ENCODE data around the gene ANXA11. TPM values are rescaled to one million over a fixed set of nuclear protein-coding genes. Genes with fewer than 3 reads are reported as not detected.

Gene ANXA11
- total RNA-seq, 6 donors from 2014 or later: 108 to 327 (median 194) TPM

GRCh38 chr10:80167471-80168161 lies 37.7 kb downstream of the ANXA11 start:
- Histone ChIP-seq H3K27me3 (no peaks in the 10 kb centered on the region), H3K4me3 (no peak overlapping the region), H3K36me3 (peaks cover 8 to 85% (median 50%) of the 10 kb centered on the region in 4 donors), H3K27ac (peak overlapping the region in 2 of 4 donors; percentile 7 to 19), H3K9me3 (no peaks in the 10 kb centered on the region), H3K4me1 (peaks cover 35 to 72% (median 47%) of the 10 kb centered on the region in 4 donors)
- DNase-seq (peak in 1 of 2 donors; percentile 17), ATAC-seq (ENCODE audit: low FRiP score in 2 of 2) (no peak)
- TF ChIP-seq POLR2AphosphoS5 (IDR thresholded peaks at IDR 0.05) (no peak), CTCF (IDR thresholded peaks at IDR 0.05) (no peak), POLR2A (IDR thresholded peaks at IDR 0.05) (no peak), EP300 (IDR thresholded peaks at IDR 0.05) (no peak)
- WGBS, 2 donors: 85 to 91% methylated on average over 8 of the region's 8 CpGs

- H3K27ac ChIP-seq: peak overlapping the region in 3 of 4 donors; percentile 13 to 53 (median 19)
- 90 to 94% methylated on average over 20 to 28 of the region's 28 CpGs for WGBS, 2 donors
- no peaks in the 10 kb centered on the region for H3K27me3 ChIP-seq
- ATAC-seq (ENCODE audit: low FRiP score in 2 of 2): no peak
- peak in 1 of 2 donors; percentile 73 for DNase-seq
- H3K4me1 ChIP-seq: peaks cover 28 to 64% (median 39%) of the 10 kb centered on the region in 4 donors
- H3K9me3 ChIP-seq: no peaks in the 10 kb centered on the region
- no peak overlapping the region for H3K4me3 ChIP-seq
- peaks cover 14 to 85% (median 55%) of the 10 kb centered on the region in 4 donors for H3K36me3 ChIP-seq
- no peak for TF ChIP-seq POLR2A (IDR thresholded peaks at IDR 0.05)
- TF ChIP-seq CTCF (IDR thresholded peaks at IDR 0.05): no peak
- TF ChIP-seq POLR2AphosphoS5 (IDR thresholded peaks at IDR 0.05): no peak
- no peak for TF ChIP-seq EP300 (IDR thresholded peaks at IDR 0.05)
These were observed 38.5 kb downstream of the ANXA11 start for GRCh38 chr10:80166581-80167470.

- H3K27ac ChIP-seq: peak overlapping the region in 2 of 4 donors; percentile 38 to 65
- no peak for DNase-seq
- no peak for ATAC-seq (ENCODE audit: low FRiP score in 2 of 2)
- WGBS, 2 donors: 97 to 100% methylated on average over 4 to 7 of the region's 7 CpGs
- peaks cover 20 to 87% (median 59%) of the 10 kb centered on the region in 4 donors for H3K36me3 ChIP-seq
- no peaks in the 10 kb centered on the region for H3K9me3 ChIP-seq
- TF ChIP-seq EP300 (IDR thresholded peaks at IDR 0.05) (no peak), CTCF (IDR thresholded peaks at IDR 0.05) (no peak), POLR2A (IDR thresholded peaks at IDR 0.05) (no peak), POLR2AphosphoS5 (IDR thresholded peaks at IDR 0.05) (no peak)
- H3K4me3 ChIP-seq: no peak overlapping the region
- no peaks in the 10 kb centered on the region for H3K27me3 ChIP-seq
- H3K4me1 ChIP-seq: peaks cover 16 to 49% (median 29%) of the 10 kb centered on the region in 4 donors
These were observed 40.2 kb downstream of the ANXA11 start for GRCh38 chr10:80165173-80165572.

- H3K9me3 ChIP-seq: no peaks in the 10 kb centered on the region
- DNase-seq (no peak), ATAC-seq (ENCODE audit: low FRiP score in 2 of 2) (no peak)
- no peak for TF ChIP-seq POLR2A (IDR thresholded peaks at IDR 0.05)
- TF ChIP-seq CTCF (IDR thresholded peaks at IDR 0.05): no peak
- no peak for TF ChIP-seq EP300 (IDR thresholded peaks at IDR 0.05)
- TF ChIP-seq POLR2AphosphoS5 (IDR thresholded peaks at IDR 0.05): no peak
- H3K27ac ChIP-seq: peak overlapping the region in 2 of 4 donors; percentile 38 to 65
- no peak overlapping the region for H3K4me3 ChIP-seq
- H3K36me3 ChIP-seq: peaks cover 20 to 91% (median 61%) of the 10 kb centered on the region in 4 donors
- no peaks in the 10 kb centered on the region for H3K27me3 ChIP-seq
- WGBS, 2 donors: 82 to 93% methylated on average over 7 of the region's 7 CpGs
- peaks cover 11 to 43% (median 26%) of the 10 kb centered on the region in 4 donors for H3K4me1 ChIP-seq
These were observed 40.7 kb downstream of the ANXA11 start for GRCh38 chr10:80164596-80164995.

Measured in upper lobe of left lung (tissue), 6 donors.